NCI-H2107 treated with DMSO at 0.1 percent for 48 hours (cell line): ENCODE measurements around the gene CCDC12.

Source experiments
- DNase-seq: peaks from one replicate; lab custom pipeline; 2025; ENCODE audit not compliant: unreplicated experiment; lab: John Stamatoyannopoulos, UW

Gene CCDC12

GRCh38 chr3:46996689-46997452, 20.3 kb upstream of the CCDC12 start:
- no peak for DNase-seq

GRCh38 chr3:46995901-46996562, 19.5 kb upstream of the CCDC12 start:
- no peak for DNase-seq

GRCh38 chr3:46994801-46995731, 18.5 kb upstream of the CCDC12 start:
- no peak for DNase-seq

GRCh38 chr3:46993986-46994385, 17.4 kb upstream of the CCDC12 start:
- no peak for DNase-seq

- DNase-seq, result no peak
Observed at GRCh38 chr3:46993292-46993691, 16.7 kb upstream of the CCDC12 start.

GRCh38 chr3:46992231-46992630, 15.7 kb upstream of the CCDC12 start:
- DNase-seq, result no peak

GRCh38 chr3:46991406-46992165, 15.0 kb upstream of the CCDC12 start:
- DNase-seq, result no peak

GRCh38 chr3:46990573-46991374, 14.2 kb upstream of the CCDC12 start:
- no peak for DNase-seq

GRCh38 chr3:46989146-46989810, 12.7 kb upstream of the CCDC12 start:
- no peak for DNase-seq

- no peak for DNase-seq
Observed at GRCh38 chr3:46988616-46989015, 12.1 kb upstream of the CCDC12 start.

GRCh38 chr3:46987743-46988401, 11.3 kb upstream of the CCDC12 start:
- DNase-seq, result no peak

- DNase-seq, result no peak
Observed at GRCh38 chr3:46987319-46987742, 10.8 kb upstream of the CCDC12 start.

GRCh38 chr3:46986782-46987310, 10.3 kb upstream of the CCDC12 start:
- no peak for DNase-seq

- no peak for DNase-seq
Observed at GRCh38 chr3:46986055-46986730, 9.6 kb upstream of the CCDC12 start.

- DNase-seq, result no peak
Observed at GRCh38 chr3:46985588-46985987, 9.0 kb upstream of the CCDC12 start.

GRCh38 chr3:46984591-46985459, 8.3 kb upstream of the CCDC12 start:
- DNase-seq, result no peak

- no peak for DNase-seq
Observed at GRCh38 chr3:46982546-46982945, 6.0 kb upstream of the CCDC12 start.
